ENCODE results near the gene SPESP1. TPM values are rescaled to one million over a fixed set of nuclear protein-coding genes. Genes with fewer than 3 reads are reported as not detected.

The SPESP1 gene
- total and polyA plus RNA-seq, 2 of the 8 experiments (the other 6 are each of a cell fraction or from before 2014, with no cell fraction given), result not detected

DNA sequence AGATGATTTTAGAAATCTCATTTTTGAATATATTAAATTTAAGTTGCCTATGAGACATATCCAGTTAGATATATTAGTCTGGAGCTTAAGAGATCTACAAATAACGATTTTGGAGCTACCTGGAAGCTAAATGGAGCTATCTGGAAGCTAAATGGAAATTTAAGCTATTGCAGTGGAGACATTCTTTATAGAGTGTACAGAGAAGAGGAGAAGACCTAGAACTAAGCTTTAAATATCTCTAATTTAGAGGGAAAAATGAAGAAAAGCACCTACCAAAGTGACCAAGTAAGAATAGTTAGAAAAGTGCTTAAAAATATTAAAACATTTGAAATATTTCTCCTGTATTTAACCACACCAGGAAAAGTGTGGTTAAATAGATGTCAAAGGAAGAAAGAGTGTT, 28.3 kb downstream of the SPESP1 start (continued):
- TF ChIP-seq, protein P1, sequence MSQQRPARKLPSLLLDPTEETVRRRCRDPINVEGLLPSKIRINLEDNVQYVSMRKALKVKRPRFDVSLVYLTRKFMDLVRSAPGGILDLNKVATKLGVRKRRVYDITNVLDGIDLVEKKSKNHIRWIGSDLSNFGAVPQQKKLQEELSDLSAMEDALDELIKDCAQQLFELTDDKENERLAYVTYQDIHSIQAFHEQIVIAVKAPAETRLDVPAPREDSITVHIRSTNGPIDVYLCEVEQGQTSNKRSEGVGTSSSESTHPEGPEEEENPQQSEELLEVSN (IDR thresholded peaks at IDR 0.05), result no peak
- TF ChIP-seq ZNF274 (IDR thresholded peaks at IDR 0.05; ENCODE audit: borderline replicate concordance, extremely low read depth, low read length), result no peak
